Measurements from ENCODE around the gene RIPOR3. TPM values are rescaled to one million over a fixed set of nuclear protein-coding genes. Genes with fewer than 3 reads are reported as not detected.
A peak's percentile ranks its signal among the peaks of the same experiment; 100 is the strongest.

RIPOR3 gene
- total RNA-seq, 1 experiment from 2014 or later: not detected

- no peak for DNase-seq (ENCODE audit: low read depth)
Measured at GRCh38 chr20:50590348-50590664, 101.0 kb downstream of the RIPOR3 start.

- no peak for DNase-seq (ENCODE audit: low read depth)
Measured at GRCh38 chr20:50589548-50590347, 101.6 kb downstream of the RIPOR3 start.

- DNase-seq (ENCODE audit: low read depth): peak; percentile 57
Measured at GRCh38 chr20:50588034-50588736, 103.2 kb downstream of the RIPOR3 start.

GRCh38 chr20:50587291-50587961 lies 103.9 kb downstream of the RIPOR3 start:
- no peak for DNase-seq (ENCODE audit: low read depth)

GRCh38 chr20:50586531-50587232 lies 104.7 kb downstream of the RIPOR3 start:
- DNase-seq (ENCODE audit: low read depth): no peak

GRCh38 chr20:50585678-50586077 lies 105.7 kb downstream of the RIPOR3 start:
- DNase-seq (ENCODE audit: low read depth): no peak

- no peak for DNase-seq (ENCODE audit: low read depth)
Measured at GRCh38 chr20:50585214-50585613, 106.1 kb downstream of the RIPOR3 start.

GRCh38 chr20:50584687-50585086 lies 106.7 kb downstream of the RIPOR3 start:
- no peak for DNase-seq (ENCODE audit: low read depth)

GRCh38 chr20:50583442-50584150 lies 107.7 kb downstream of the RIPOR3 start:
- no peak for DNase-seq (ENCODE audit: low read depth)

- DNase-seq (ENCODE audit: low read depth): no peak
Measured at GRCh38 chr20:50582591-50583234, 108.6 kb downstream of the RIPOR3 start.

- DNase-seq (ENCODE audit: low read depth): no peak
Measured at GRCh38 chr20:50582092-50582491, 109.2 kb downstream of the RIPOR3 start.

- no peak for DNase-seq (ENCODE audit: low read depth)
Measured at GRCh38 chr20:50580842-50581544, 110.3 kb downstream of the RIPOR3 start.

- peak; percentile 39 for DNase-seq (ENCODE audit: low read depth)
Measured at GRCh38 chr20:50580016-50580747, 111.2 kb downstream of the RIPOR3 start.

GRCh38 chr20:50579511-50579910 lies 111.8 kb downstream of the RIPOR3 start:
- no peak for DNase-seq (ENCODE audit: low read depth)

GRCh38 chr20:50578778-50579165 lies 112.6 kb downstream of the RIPOR3 start:
- DNase-seq (ENCODE audit: low read depth): no peak

GRCh38 chr20:50578061-50578777 lies 113.1 kb downstream of the RIPOR3 start:
- no peak for DNase-seq (ENCODE audit: low read depth)

- no peak for DNase-seq (ENCODE audit: low read depth)
Measured at GRCh38 chr20:50577175-50578018, 113.9 kb downstream of the RIPOR3 start.

Data from LHCN-M2 (cell line).